Activated naive CD4-positive, alpha-beta T cell treated with anti-CD3 and anti-CD28 coated beads, Interleukin-2, amount 50 U/mL, for 72 hours (primary cell): ENCODE results near the gene ENOX1. TPM values are rescaled to one million over a fixed set of nuclear protein-coding genes. Genes with fewer than 3 reads are reported as not detected.
"Not testable (repeated sequence)": the region's sequence is repeated elsewhere in the genome, so short reads cannot be mapped to it uniquely, and the experiment has no call there.

Source experiments
- ATAC-seq, 2 donors: fragments of 150-1000 bp; cut with Tn5 transposase; 2 replicates each; pipeline ENCODE4 v1.10.0; 2021; ENCODE audit warnings: mild to moderate bottlenecking in 2 of 2, moderate library complexity in 2 of 2
- DNase-seq, 2 donors: peaks; one replicate each; pipeline ENCODE4 v3.0.0; 2021 to 2022; ENCODE audit warnings: low spot score in 2 of 2
- H3K27ac Mint-ChIP-seq, 2 donors: one replicate each; pipeline ENCODE4 v1.8.0; 2022; ENCODE audit warnings: mild to moderate bottlenecking in 2 of 2, mixed read lengths in 2 of 2
- H3K36me3 Mint-ChIP-seq, 2 donors: one replicate each; pipeline ENCODE4 v1.8.0; 2022; ENCODE audit warnings: mixed read lengths in 2 of 2
- H3K9me3 Mint-ChIP-seq, 2 donors: one replicate each; pipeline ENCODE4 v1.8.0; 2022; ENCODE audit warnings: mixed read lengths in 2 of 2
- total RNA-seq, 2 donors: library from RNA; stranded (reverse); gene quantifications; one replicate each; pipeline ENCODE4 v1.2.3, GENCODE V29; 2022

The ENOX1 gene
- total RNA-seq, 2 donors from 2014 or later: 1.8 TPM; not detected in 1

DNA sequence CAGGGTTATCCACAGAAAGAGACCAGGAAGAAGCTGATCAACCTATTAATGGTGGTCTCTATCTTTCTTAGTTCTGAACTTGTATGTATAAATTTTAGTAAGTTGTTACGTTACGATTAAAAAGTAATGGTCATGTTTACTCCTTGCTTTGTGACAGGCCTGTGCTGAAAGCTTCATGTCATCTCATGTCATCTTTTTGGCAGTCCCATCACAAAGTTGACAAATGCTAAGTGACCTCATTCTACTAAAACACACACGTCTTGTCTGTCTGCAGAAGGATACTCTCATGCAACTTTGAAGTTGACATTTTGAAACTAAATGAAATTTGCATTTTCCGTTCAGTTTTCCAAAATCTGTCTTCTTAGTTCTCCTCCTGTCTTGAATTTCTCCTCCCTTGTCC, 417.5 kb downstream of the ENOX1 start:
- no peak for ATAC-seq
- DNase-seq: no peak
- H3K36me3 Mint-ChIP-seq: peaks cover 0 to 6% of the 10 kb centered on the region in 2 donors
- no peak overlapping the region for H3K27ac Mint-ChIP-seq
- H3K9me3 Mint-ChIP-seq: no peaks in the 10 kb centered on the region

- Mint-ChIP-seq H3K27ac (peak overlapping the region in 1 of 2 donors; percentile 36), H3K9me3 (no peaks in the 10 kb centered on the region), H3K36me3 (peaks cover 0 to 6% of the 10 kb centered on the region in 2 donors)
- no peak for DNase-seq
- ATAC-seq: no peak
These were observed 418.8 kb downstream of the ENOX1 start for GRCh38 chr13:43368003-43368402.

- no peaks in the 10 kb centered on the region for H3K9me3 Mint-ChIP-seq
- H3K27ac Mint-ChIP-seq: no peak overlapping the region
- ATAC-seq (no peak), DNase-seq (no peak)
- no peaks in the 10 kb centered on the region for H3K36me3 Mint-ChIP-seq
These were observed 421.8 kb downstream of the ENOX1 start for GRCh38 chr13:43365039-43365344.

DNA sequence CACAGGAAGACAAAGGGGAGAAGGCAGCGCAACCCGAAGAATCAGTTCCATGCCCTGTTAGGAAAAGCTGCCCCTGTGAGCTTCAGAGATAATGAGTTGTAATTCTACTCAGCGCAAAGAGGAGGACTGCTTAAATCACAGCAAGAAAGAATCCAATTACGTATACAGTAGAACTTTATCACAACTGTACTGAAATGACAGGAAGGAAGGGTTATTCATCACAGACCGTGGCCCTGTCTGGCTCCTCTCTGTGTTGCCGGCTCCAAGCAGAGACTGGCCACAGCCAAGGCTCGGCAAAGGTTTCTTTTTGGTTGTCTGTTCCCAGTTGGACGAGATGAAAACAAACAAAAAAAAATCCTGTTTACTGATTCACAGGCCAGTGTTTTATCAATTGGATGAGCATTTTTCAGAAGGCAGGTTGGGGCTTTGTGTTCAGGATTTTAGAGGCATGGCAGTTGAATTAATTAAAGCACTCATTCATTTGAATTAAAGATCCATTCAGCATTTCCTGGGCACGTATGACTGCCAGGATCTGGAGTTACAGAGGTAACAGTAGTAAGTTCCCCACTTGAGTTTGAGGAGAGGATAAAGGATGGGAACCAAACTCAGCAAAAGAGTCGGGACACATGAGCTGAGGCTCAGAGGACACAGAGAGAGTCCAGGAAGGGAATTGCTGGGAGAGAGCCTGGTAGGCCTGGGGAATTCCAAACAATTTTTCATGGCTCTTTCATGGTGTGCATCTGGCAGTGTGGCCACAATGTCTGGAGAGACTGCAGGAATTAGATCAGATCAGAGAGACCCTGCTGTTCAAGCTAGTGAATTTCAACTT, 422.3 kb downstream of the ENOX1 start:
- no peaks in the 10 kb centered on the region for H3K36me3 Mint-ChIP-seq
- H3K27ac Mint-ChIP-seq: no peak overlapping the region
- H3K9me3 Mint-ChIP-seq: no peaks in the 10 kb centered on the region
- DNase-seq (no peak), ATAC-seq (peak in 1 of 2 donors; percentile 77)

DNA sequence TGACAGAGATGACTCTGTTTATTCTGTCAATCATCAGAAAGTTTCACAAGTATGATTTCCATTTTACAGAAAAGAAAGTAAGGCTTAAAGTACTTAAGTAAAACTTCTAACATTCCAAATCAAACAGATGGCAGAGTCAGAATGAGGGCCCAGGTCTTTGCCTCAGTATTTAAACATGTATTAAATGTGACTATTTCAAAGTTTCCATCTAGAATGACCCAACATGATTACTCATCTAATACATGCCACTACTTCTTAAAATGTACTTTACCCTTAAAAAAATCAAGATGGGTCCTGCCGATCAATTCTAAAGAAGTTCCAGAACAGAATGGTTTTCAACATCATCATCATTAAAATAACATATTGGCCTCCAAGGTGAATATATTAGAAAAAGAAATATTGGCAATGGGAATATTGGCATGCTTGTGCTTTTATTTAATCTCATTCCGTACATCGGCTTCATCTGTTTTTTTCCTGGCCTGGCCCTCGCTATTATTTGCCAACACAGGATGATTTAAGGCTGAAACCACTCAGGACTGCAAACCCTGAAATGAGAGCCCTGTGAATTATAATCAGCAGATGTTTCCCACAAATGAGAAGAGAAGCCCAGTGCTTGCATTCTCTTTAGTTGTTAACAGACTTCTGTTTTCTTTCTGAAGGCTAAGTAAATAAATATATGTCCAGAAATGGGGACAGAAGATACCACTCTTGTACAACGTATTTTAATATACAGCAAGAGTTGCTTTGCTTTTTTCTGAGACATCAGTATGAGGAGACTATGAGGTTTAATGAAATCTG, 423.4 kb downstream of the ENOX1 start:
- ATAC-seq: no peak
- no peak for DNase-seq
- Mint-ChIP-seq H3K27ac (no peak overlapping the region), H3K36me3 (no peaks in the 10 kb centered on the region), H3K9me3 (no peaks in the 10 kb centered on the region)

- H3K36me3 Mint-ChIP-seq: no peaks in the 10 kb centered on the region
- no peaks in the 10 kb centered on the region for H3K9me3 Mint-ChIP-seq
- ATAC-seq: no peak
- DNase-seq: no peak
- no peak overlapping the region for H3K27ac Mint-ChIP-seq
These were observed 424.2 kb downstream of the ENOX1 start for GRCh38 chr13:43362556-43362955.

GRCh38 chr13:43360892-43361610, 425.7 kb downstream of the ENOX1 start:
- H3K36me3 Mint-ChIP-seq: no peaks in the 10 kb centered on the region
- DNase-seq (no peak), ATAC-seq (no peak)
- no peak overlapping the region for H3K27ac Mint-ChIP-seq
- H3K9me3 Mint-ChIP-seq: no peaks in the 10 kb centered on the region

DNA sequence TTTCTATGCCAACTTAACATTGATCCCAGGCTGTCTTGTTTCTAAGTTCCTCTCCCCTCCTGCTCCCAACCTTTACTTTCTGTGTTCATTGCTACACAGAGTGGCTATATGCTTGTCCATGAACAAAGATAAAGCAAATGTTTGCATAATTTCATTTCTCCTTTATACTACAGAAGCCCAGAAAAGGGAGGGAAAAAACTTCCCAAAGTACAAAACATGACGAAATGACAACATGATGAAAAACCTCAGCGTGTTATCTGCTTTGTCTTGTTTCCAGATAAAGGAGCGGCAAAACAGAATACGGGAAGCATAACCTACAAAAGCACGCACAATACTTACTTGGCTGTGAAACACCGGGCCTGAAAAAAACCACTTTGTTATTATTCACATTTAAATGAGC, 426.6 kb downstream of the ENOX1 start:
- no peaks in the 10 kb centered on the region for H3K9me3 Mint-ChIP-seq
- H3K27ac Mint-ChIP-seq: peak overlapping the region in 1 of 2 donors; percentile 44
- H3K36me3 Mint-ChIP-seq: no peaks in the 10 kb centered on the region
- ATAC-seq (no peak), DNase-seq (no peak)

GRCh38 chr13:43359536-43359935, 427.2 kb downstream of the ENOX1 start:
- ATAC-seq (no peak), DNase-seq (no peak)
- H3K9me3 Mint-ChIP-seq: no peaks in the 10 kb centered on the region
- no peaks in the 10 kb centered on the region for H3K36me3 Mint-ChIP-seq
- no peak overlapping the region for H3K27ac Mint-ChIP-seq

DNA sequence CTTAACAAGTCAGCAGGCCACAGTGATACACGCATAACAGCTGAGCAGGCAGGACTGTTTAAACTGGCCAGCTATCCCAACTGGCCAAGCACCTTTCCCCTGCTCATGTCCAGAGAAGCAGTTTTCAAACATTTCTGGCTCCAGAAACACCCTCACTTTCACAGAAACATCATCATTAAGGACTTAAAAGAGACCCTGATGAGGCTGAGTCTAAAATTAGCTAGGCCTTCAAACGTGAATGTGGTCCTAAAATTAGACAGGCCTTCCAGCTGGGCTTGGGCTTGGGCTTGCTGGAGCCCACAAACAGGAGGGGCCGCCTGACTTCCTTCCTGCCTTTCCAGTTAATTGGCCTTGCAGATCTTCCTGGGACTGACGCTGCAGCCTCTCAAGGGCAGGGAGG, 429.2 kb downstream of the ENOX1 start:
- H3K9me3 Mint-ChIP-seq: no peaks in the 10 kb centered on the region
- H3K27ac Mint-ChIP-seq: no peak overlapping the region
- DNase-seq (no peak), ATAC-seq (no peak)
- no peaks in the 10 kb centered on the region for H3K36me3 Mint-ChIP-seq

DNA sequence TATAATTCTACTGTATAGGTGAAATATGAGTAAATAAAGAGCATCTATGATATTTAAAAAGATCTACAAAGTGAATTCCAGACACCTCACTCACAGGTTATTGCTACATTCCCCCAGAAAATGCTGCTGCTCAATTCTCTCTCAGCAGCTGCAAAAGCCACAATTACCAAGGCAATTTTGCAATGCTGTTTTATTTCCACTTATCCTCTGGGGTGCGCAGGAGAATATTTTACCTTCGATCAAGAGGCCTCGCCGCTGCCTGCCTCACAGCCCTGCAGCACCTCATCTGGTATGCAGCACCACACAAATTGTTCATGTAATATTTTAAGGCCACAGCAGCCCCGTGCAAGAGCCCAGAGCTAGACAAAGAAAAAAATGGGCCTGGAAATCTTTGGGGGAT, 430.2 kb downstream of the ENOX1 start:
- H3K9me3 Mint-ChIP-seq: no peaks in the 10 kb centered on the region

GRCh38 chr13:43355774-43356173, 431.0 kb downstream of the ENOX1 start:
- ATAC-seq (no peak), DNase-seq (no peak)
- Mint-ChIP-seq H3K9me3 (no peaks in the 10 kb centered on the region), H3K27ac (no peak overlapping the region), H3K36me3 (no peaks in the 10 kb centered on the region)

More for the DNA sequence above, 430.2 kb downstream of the ENOX1 start:
- DNase-seq (no peak), ATAC-seq (no peak)
- Mint-ChIP-seq H3K27ac (no peak overlapping the region), H3K36me3 (no peaks in the 10 kb centered on the region)

GRCh38 chr13:43354153-43354945, 432.4 kb downstream of the ENOX1 start:
- Mint-ChIP-seq H3K36me3 (no peaks in the 10 kb centered on the region), H3K27ac (no peak overlapping the region), H3K9me3 (no peaks in the 10 kb centered on the region)
- ATAC-seq (no peak), DNase-seq (no peak)

- Mint-ChIP-seq H3K9me3 (no peaks in the 10 kb centered on the region), H3K36me3 (no peaks in the 10 kb centered on the region), H3K27ac (no peak overlapping the region)
- no peak for DNase-seq
- ATAC-seq: no peak
These were observed 433.1 kb downstream of the ENOX1 start for GRCh38 chr13:43353631-43354030.

GRCh38 chr13:43351612-43352011, 435.2 kb downstream of the ENOX1 start:
- not testable (repeated sequence) for ATAC-seq, H3K9me3 Mint-ChIP-seq, H3K36me3 Mint-ChIP-seq, DNase-seq, H3K27ac Mint-ChIP-seq

DNA sequence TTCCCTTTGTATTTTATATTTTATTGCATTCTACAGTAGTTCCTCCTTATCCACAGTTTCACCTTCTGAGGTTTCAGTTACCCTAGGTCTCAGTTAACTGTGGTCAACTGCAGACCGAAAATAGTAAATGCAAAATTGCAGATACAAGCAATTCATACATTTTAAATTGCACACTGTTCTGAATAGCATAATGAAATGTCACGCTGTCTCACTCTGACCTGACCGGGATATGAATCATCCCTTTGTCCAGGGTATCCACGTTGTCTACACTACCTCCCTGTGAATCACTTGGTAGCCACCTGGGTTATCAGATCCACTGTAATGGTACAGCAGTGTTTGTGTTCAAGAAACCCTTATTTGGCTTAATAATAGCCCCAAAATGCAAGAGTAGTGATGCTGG, 438.4 kb downstream of the ENOX1 start:
- Mint-ChIP-seq H3K9me3 (no peaks in the 10 kb centered on the region), H3K36me3 (no peaks in the 10 kb centered on the region), H3K27ac (no peak overlapping the region)
- no peak for DNase-seq
- no peak for ATAC-seq
